Subcutaneous adipose tissue (tissue), 4 donors: Measurements from ENCODE around the gene SLC6A11. TPM values are rescaled to one million over a fixed set of nuclear protein-coding genes. Genes with fewer than 3 reads are reported as not detected.

Experiments
- CTCF ChIP-seq: fragments of 450-650 bp; IDR thresholded peaks from one replicate; pipeline ENCODE4 v1.5.1; 2016; ENCODE audit warnings: low read depth, mild to moderate bottlenecking, control low read depth, antibody characterized with exemption, moderate library complexity
- total RNA-seq, 4 donors: library from RNA; depleted of rRNA; stranded (reverse); fragments of >200 nt; gene quantifications; one replicate each; pipeline ENCODE4 v1.1.0, GENCODE V29; 2016

The SLC6A11 gene
- total RNA-seq, 4 donors from 2014 or later: 0.16 TPM; not detected in 3

DNA sequence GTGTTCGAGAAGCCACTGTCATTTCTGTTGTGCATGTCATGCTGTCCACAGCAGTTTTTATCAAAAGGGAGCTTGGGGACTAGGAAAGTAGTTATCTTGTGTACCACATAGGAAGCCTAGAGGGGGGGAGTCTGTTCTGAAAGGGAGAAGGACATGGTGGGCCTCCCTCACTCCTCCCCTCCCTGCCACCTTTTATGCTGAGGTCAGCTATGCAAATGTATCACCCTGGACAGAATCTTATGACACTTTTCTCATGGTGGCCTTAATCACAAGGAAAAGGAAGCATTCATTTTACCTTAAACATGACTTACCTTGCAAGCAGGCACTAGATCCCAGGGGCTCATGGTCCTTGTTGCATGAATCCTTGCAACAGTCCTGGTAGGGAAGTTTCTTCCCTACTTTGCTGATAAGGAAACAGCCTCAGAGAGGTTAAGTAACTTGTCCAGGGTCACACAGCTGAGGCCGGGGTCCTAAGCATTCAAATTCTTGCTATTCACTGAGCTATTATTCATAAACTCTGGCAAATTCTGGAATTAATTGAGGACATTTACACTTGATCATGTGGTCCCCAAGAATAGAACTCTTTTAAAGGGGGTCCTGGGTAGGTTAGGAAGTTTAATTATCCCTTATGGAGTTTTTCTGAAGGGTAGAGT is 95.4 kb downstream of the SLC6A11 start:
- TF ChIP-seq CTCF: no peak

DNA sequence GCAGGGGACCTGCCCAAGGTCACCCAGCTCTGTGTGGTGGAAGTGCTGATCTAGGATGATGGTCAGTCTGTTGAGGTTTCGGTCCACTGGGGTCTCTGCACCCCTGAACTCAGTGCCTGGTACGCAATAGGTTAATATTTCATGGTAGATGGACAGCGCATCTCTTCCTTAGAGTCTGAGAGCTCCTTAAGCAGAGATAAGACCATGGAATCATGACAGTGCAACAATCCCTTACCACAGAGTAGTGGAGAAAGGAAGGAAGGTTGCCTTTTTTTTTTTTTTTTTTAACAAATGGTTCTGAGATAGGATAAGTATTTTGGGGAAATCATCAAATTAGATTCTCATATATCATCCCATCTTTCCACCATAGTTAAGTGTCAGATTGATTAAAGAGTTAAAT is 96.8 kb downstream of the SLC6A11 start:
- no peak for TF ChIP-seq CTCF

DNA sequence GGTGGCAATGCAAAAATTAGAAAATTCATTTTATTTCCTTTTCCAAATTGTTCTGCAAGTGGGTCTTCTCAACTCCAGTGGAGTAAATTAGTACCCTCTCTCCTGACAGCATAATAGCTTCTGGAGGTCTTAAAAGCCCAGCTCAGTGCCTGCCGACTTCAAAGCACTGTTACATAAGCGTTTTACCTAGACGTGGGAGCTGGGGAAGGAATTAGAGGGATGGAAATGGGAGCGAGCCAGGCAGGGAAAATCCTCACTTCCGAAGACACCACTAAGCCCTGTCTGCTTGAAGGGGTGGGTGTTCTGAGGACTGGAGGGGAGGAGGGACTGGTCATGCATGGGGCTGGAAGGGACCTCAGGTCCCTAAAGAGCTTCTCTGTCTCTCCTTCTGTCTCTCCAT is 99.3 kb downstream of the SLC6A11 start:
- no peak for TF ChIP-seq CTCF

DNA sequence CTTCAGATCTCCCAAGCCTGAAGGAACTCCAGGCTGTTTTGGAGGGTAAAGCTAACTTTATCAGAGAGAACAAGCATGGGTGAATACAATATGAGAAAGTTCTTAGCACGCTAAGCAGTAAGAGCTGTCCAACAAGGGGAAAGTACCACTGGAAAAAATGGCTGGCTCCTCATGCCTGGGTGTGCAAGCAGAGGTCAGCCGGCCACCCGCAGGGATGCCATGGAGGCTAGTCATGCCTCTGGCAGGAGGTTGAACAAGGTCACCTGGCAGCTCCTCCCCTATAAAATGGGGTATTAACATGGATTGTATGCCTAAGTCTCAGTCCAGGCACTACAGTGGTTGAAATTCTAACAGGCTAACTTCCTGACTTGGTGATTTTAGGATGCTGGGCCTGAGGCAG is 101.1 kb downstream of the SLC6A11 start:
- TF ChIP-seq CTCF: no peak

- TF ChIP-seq CTCF: no peak
Observed at GRCh38 chr3:10918011-10918410, 102.0 kb downstream of the SLC6A11 start.

GRCh38 chr3:10919636-10920035 is 103.6 kb downstream of the SLC6A11 start:
- no peak for TF ChIP-seq CTCF

DNA sequence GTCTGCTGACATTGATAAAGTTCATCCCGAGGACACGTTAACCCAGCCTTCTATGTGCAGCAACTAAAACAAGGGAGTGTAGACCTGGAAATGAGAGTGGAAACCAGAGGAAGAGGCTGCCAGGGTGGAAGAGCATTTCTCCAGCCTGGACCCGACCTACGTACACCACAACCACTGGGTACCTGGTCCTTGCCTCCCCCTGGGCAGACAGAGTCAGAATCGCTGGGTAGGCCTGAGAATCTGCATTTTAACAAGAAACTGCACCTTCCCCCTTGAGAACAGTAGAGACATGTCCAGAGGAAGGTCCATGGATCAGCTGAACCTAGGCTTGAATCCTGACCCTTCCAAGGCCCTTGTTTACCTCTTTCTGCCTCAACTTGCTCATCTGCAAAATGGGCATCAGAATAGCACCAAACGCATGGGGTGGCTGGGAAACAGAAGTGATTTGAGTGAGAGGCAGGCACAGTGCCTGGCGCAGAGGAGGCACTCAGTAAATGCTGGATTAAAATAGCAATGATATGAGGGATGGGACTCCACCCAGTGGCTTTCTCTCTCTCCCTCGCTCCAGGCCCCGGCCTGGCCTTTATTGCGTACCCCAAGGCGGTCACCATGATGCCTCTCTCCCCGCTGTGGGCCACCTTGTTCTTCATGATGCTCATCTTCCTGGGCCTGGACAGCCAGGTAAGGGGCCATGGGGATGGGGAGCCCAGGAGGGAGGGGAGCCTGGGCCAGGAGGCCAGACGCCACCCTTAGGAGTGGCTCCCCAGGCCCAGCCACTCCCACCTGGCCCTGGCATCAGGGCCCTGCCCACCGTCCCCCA is 109.6 kb downstream of the SLC6A11 start:
- no peak for TF ChIP-seq CTCF
